ENCODE data around the gene SEPTIN8. TPM values are rescaled to one million over a fixed set of nuclear protein-coding genes. Genes with fewer than 3 reads are reported as not detected.

SEPTIN8 gene
- total and polyA plus RNA-seq, 2 donors (not counting 3 experiments of a cell fraction or from before 2014, with no cell fraction given): 56.6 to 82.1 TPM

GRCh38 chr5:132821350-132821749, 44.3 kb upstream of the SEPTIN8 start:
- Histone ChIP-seq H4K20me1 (replicated peaks; ENCODE audit: control insufficient read depth, extremely low read depth, insufficient read depth, low read length) (no peaks in the 10 kb centered on the region), H3K4me2 (ENCODE audit: insufficient read depth, low read length) (no peak overlapping the region), H3K4me3 (replicated peaks in 1 of 3; ENCODE audit: insufficient read depth in 1 of 3, low read depth in 1 of 3, low read length in 3 of 3) (no peak overlapping the region), H3K27ac (ENCODE audit: insufficient read depth, low read depth, low read length) (no peak overlapping the region), H3K9ac (replicated peaks; ENCODE audit: extremely low read depth, insufficient read depth, low read length) (no peak overlapping the region), H3K4me1 (ENCODE audit: control insufficient read depth, extremely low read depth, insufficient read depth, low read length) (peaks cover 2% of the 10 kb centered on the region), H3K27me3 (ENCODE audit: control insufficient read depth in 2 of 2, insufficient read depth in 2 of 2, low read length in 2 of 2) (no peaks in the 10 kb centered on the region), H3K36me3 (ENCODE audit: control insufficient read depth in 2 of 2, extremely low read depth in 1 of 2, insufficient read depth in 2 of 2, low read length in 2 of 2) (peaks cover 2 to 4% of the 10 kb centered on the region in 2 experiments), H3K9me3 (replicated peaks; ENCODE audit: control insufficient read depth, insufficient read depth, low read length) (no peaks in the 10 kb centered on the region), H3K79me2 (ENCODE audit: control insufficient read depth, insufficient read depth, low read length) (no peaks in the 10 kb centered on the region), H2AFZ (ENCODE audit: low read depth, low read length) (no peak overlapping the region), H3K9me1 (replicated peaks; ENCODE audit: control insufficient read depth, extremely low read depth, insufficient read depth, low read length) (no peaks in the 10 kb centered on the region)
- FAIRE-seq: no peak
- ChIA-PET CTCF (interaction anchor here (1.0 to 5.9 kb wide), 11 partner anchors 8 to 434 kb away, joined by 3 to 179 read pairs (median 17); partner anchors contain the start of genes KIF3A and SHROOM1), POLR2A (no interaction called here)
- intact Hi-C loops (cut with micrococcal nuclease) (loop anchor here (2.0 to 10.0 kb wide), 4 partner anchors 45 to 527 kb away; partner anchors contain the start of genes SEPTIN8 and SLC22A4), dilution Hi-C loops (cut with MboI; ENCODE audit: extremely low pct_ligation_motif_present, low sequenced_read_pairs) (no loop called here)
- TF ChIP-seq GATA2 (IDR thresholded peaks at IDR 0.05; ENCODE audit: insufficient read depth, insufficient read length, low read depth, low read length) (no peak), CTCF (IDR thresholded peaks at IDR 0.05; ENCODE audit: extremely low read depth in 1 of 2, insufficient read depth in 1 of 2, low read depth in 1 of 2, low read length in 2 of 2) (no peak), POLR2A (IDR thresholded peaks at IDR 0.05; ENCODE audit: low read depth, low read length) (no peak), MYC (IDR thresholded peaks at IDR 0.05; ENCODE audit: low read depth, low read length) (no peak), MAX (IDR thresholded peaks at IDR 0.05; ENCODE audit: insufficient read depth, insufficient read length) (no peak), FOS (IDR thresholded peaks at IDR 0.05; ENCODE audit: borderline replicate concordance, insufficient read depth, low read length) (no peak), JUN (IDR thresholded peaks at IDR 0.05; ENCODE audit: borderline replicate concordance, insufficient read depth, insufficient read length, low read depth) (no peak), POLR2AphosphoS5 (IDR thresholded peaks at IDR 0.05; ENCODE audit: insufficient read depth, low read depth, low read length) (no peak), EZH2 (IDR thresholded peaks at IDR 0.05; ENCODE audit: borderline replicate concordance, low read depth, low read length, severe bottlenecking) (no peak)
- no peak for DNase-seq (ENCODE audit: low read depth, low spot score)
- BruUV-seq (replicated peaks): no TSS peak

Measured in endothelial cell of umbilical vein (primary cell).